Raji (cell line): ENCODE measurements around the gene PADI3.

Experiments
- POLR2A ChIP-seq: IDR thresholded peaks from 2 replicates; pipeline ENCODE4 v1.6.1; 2011; ENCODE audit warnings: low read depth, low read length, control low read depth; ENCODE audit not compliant: insufficient read depth

Gene PADI3

GRCh38 chr1:17212009-17212408 lies 36.9 kb upstream of the PADI3 start:
- no peak for TF ChIP-seq POLR2A

GRCh38 chr1:17212487-17213121 lies 36.3 kb upstream of the PADI3 start:
- TF ChIP-seq POLR2A: no peak

- no peak for TF ChIP-seq POLR2A
Measured at GRCh38 chr1:17213148-17213781, 35.6 kb upstream of the PADI3 start.

- TF ChIP-seq POLR2A: no peak
Measured at GRCh38 chr1:17213782-17214148, 35.1 kb upstream of the PADI3 start.

- no peak for TF ChIP-seq POLR2A
Measured at GRCh38 chr1:17214876-17215544, 33.9 kb upstream of the PADI3 start.

- no peak for TF ChIP-seq POLR2A
Measured at GRCh38 chr1:17215545-17215890, 33.4 kb upstream of the PADI3 start.

- TF ChIP-seq POLR2A: no peak
Measured at GRCh38 chr1:17216078-17216477, 32.8 kb upstream of the PADI3 start.

GRCh38 chr1:17217607-17218006 lies 31.3 kb upstream of the PADI3 start:
- no peak for TF ChIP-seq POLR2A

GRCh38 chr1:17218939-17219338 lies 30.0 kb upstream of the PADI3 start:
- TF ChIP-seq POLR2A: no peak

GRCh38 chr1:17220287-17220686 lies 28.6 kb upstream of the PADI3 start:
- no peak for TF ChIP-seq POLR2A

- no peak for TF ChIP-seq POLR2A
Measured at GRCh38 chr1:17222557-17222956, 26.3 kb upstream of the PADI3 start.

- TF ChIP-seq POLR2A: no peak
Measured at GRCh38 chr1:17224434-17224833, 24.5 kb upstream of the PADI3 start.

GRCh38 chr1:17225140-17225539 lies 23.8 kb upstream of the PADI3 start:
- no peak for TF ChIP-seq POLR2A

- no peak for TF ChIP-seq POLR2A
Measured at GRCh38 chr1:17227358-17227915, 21.5 kb upstream of the PADI3 start.

- TF ChIP-seq POLR2A: no peak
Measured at GRCh38 chr1:17228619-17229018, 20.3 kb upstream of the PADI3 start.

- TF ChIP-seq POLR2A: no peak
Measured at GRCh38 chr1:17229379-17229778, 19.5 kb upstream of the PADI3 start.
